HepG2 (cell line): ENCODE data around the gene DIS3L2. TPM values are rescaled to one million over a fixed set of nuclear protein-coding genes. Genes with fewer than 3 reads are reported as not detected.

Experiments used
- ATAC-seq: fragments of 200-7000 bp; cut with Tn5 transposase; 3 replicates; pipeline ENCODE4 v1.9.1; 2020; ENCODE audit warnings: mild to moderate bottlenecking, moderate library complexity
- BruUV-seq: library from RNA; stranded (reverse); fragments of 400-500 nt; replicated peaks from 2 replicates; lab custom pipeline; 2021; lab: Mats Ljungman, UMichigan
- CTCF ChIA-PET: fragments of 300-600 bp; formaldehyde crosslinking; extraction: SDS; loops from one replicate; lab custom pipeline; 2021; ENCODE audit warnings: low total read pairs, inconsistent platforms, low intra/inter-chr PET ratio; lab: Yijun Ruan, JAX
- POLR2A ChIA-PET: fragments of 350-600 bp; sonication (Branson Sonifier 250); formaldehyde crosslinking; loops from one replicate; lab custom pipeline; 2020; ENCODE audit warnings: antibody characterized with exemption, inconsistent platforms; lab: Yijun Ruan, JAX
- DNase-seq: peaks from one replicate; pipeline ENCODE4 v3.0.0-alpha.2; 2015; ENCODE audit warnings: low spot score
- FAIRE-seq: peaks from 3 replicates; lab custom pipeline; 2011; peaks lifted over from hg19 to GRCh38; lab: Jason Lieb, UNC
- H2AFZ ChIP-seq: one replicate; pipeline ENCODE4 v1.6.1; 2011; ENCODE audit warnings: low read length, inconsistent platforms
- H3K27ac ChIP-seq: fragments of 300-600 bp; 3 replicates; pipeline ENCODE4 v1.8.0; 2011; ENCODE audit warnings: mixed run types, mild to moderate bottlenecking, mixed read lengths, low read length, inconsistent platforms; ENCODE audit not compliant: insufficient read depth; ENCODE audit errors: extremely low read length
- H3K27me3 ChIP-seq, 2 experiments: fragments of 200-600 bp in 1 of 2; 2 replicates in 1 of 2; 3 replicates in 1 of 2; pipeline versions ENCODE4 v1.6.0 to v1.8.0; 2011; ENCODE audit warnings: low read length in 2 of 2, mild to moderate bottlenecking in 2 of 2, moderate library complexity in 2 of 2, inconsistent platforms in 1 of 2; ENCODE audit not compliant: insufficient read depth in 2 of 2, control insufficient read depth in 1 of 2
- H3K36me3 ChIP-seq, 2 experiments: fragments of 200-600 bp in 1 of 2; replicated peaks in 1 of 2; 2 replicates in 1 of 2; 3 replicates in 1 of 2; pipeline versions ENCODE4 v1.5.1 to v1.8.0; 2011; ENCODE audit warnings: low read length in 2 of 2, inconsistent platforms in 1 of 2; ENCODE audit not compliant: insufficient read depth in 2 of 2, control insufficient read depth in 1 of 2
- H3K4me1 ChIP-seq: 2 replicates; pipeline ENCODE4 v1.5.1; 2012; ENCODE audit warnings: low read length, inconsistent platforms; ENCODE audit not compliant: insufficient read depth
- H3K4me2 ChIP-seq: 2 replicates; pipeline ENCODE4 v1.6.0; 2011; ENCODE audit warnings: low read depth, low read length, inconsistent platforms
- H3K4me3 ChIP-seq, 3 experiments: fragments of 200-600 bp in 1 of 3; sonication (generic), shearing (Covaris generic) in 1 of 3; replicated peaks in 1 of 3; 2 replicates each; pipeline ENCODE4 v1.5.1; 2011 to 2016; ENCODE audit warnings: low read length in 3 of 3, inconsistent platforms in 2 of 3, low read depth in 2 of 3, mild to moderate bottlenecking in 2 of 3, control low read depth in 1 of 3, mixed read lengths in 1 of 3; ENCODE audit not compliant: insufficient read depth in 1 of 3
- H3K79me2 ChIP-seq: one replicate; pipeline ENCODE4 v1.6.1; 2011; ENCODE audit warnings: low read length, inconsistent platforms; ENCODE audit not compliant: insufficient read depth
- H3K9ac ChIP-seq: 2 replicates; pipeline ENCODE4 v1.6.0; 2011; ENCODE audit warnings: mild to moderate bottlenecking, low read depth, low read length, inconsistent platforms; ENCODE audit not compliant: insufficient read depth
- H3K9me3 ChIP-seq: 2 replicates; pipeline ENCODE4 v1.5.1; 2012; ENCODE audit warnings: mild to moderate bottlenecking, low read length
- H4K20me1 ChIP-seq: 2 replicates; pipeline ENCODE4 v1.6.0; 2011; ENCODE audit warnings: inconsistent platforms, mild to moderate bottlenecking, low read length, moderate library complexity; ENCODE audit not compliant: insufficient read depth
- ARID5B ChIP-seq: IDR thresholded peaks from 2 replicates; pipeline ENCODE4 v1.4.0; 2020; ENCODE audit warnings: mild to moderate bottlenecking, missing genetic modification reagents
- DR1 ChIP-seq: sonication (generic); formaldehyde crosslinking; IDR thresholded peaks from 2 replicates; pipeline ENCODE4 v1.8.0; 2021; ENCODE audit warnings: mild to moderate bottlenecking, missing genetic modification reagents, inconsistent platforms
- FLYWCH1 ChIP-seq: sonication (generic); formaldehyde crosslinking; IDR thresholded peaks from 2 replicates; pipeline ENCODE4 v1.8.1; 2023; ENCODE audit warnings: mild to moderate bottlenecking, missing genetic modification reagents
- IKZF4 ChIP-seq: sonication (generic); formaldehyde crosslinking; IDR thresholded peaks from 2 replicates; pipeline ENCODE4 v1.5.1; 2020; ENCODE audit warnings: borderline replicate concordance, mild to moderate bottlenecking, low read depth, missing genetic modification reagents; ENCODE audit errors: not compliant biosample characterization
- KDM5B ChIP-seq: sonication (generic); formaldehyde crosslinking; IDR thresholded peaks from 2 replicates; pipeline ENCODE4 v1.4.0; 2020; ENCODE audit warnings: missing genetic modification reagents, mild to moderate bottlenecking, borderline replicate concordance
- KDM6A ChIP-seq: IDR thresholded peaks from 2 replicates; pipeline ENCODE4 v1.6.1; 2016; ENCODE audit warnings: low read depth
- NONO ChIP-seq, 2 experiments: fragments of 450-650 bp in 1 of 2; sonication (generic) in 1 of 2; formaldehyde crosslinking in 1 of 2; IDR thresholded peaks in 1 of 2; conservative IDR thresholded peaks in 1 of 2; 2 replicates each; pipeline versions ENCODE4 v1.6.1 to v1.8.0; 2017 to 2022; ENCODE audit warnings: mild to moderate bottlenecking in 1 of 2, missing genetic modification reagents in 1 of 2, moderate library complexity in 1 of 2
- ONECUT2 ChIP-seq: sonication (generic); formaldehyde crosslinking; IDR thresholded peaks from 2 replicates; pipeline ENCODE4 v1.4.0; 2020; ENCODE audit warnings: missing genetic modification reagents
- PITX1 ChIP-seq: sonication (generic); formaldehyde crosslinking; IDR thresholded peaks from 2 replicates; pipeline ENCODE4 v1.5.1; 2020; ENCODE audit warnings: mild to moderate bottlenecking, missing genetic modification reagents
- TFE3 ChIP-seq: IDR thresholded peaks from 2 replicates; pipeline ENCODE4 v1.6.1; 2016
- ZBTB39 ChIP-seq: sonication (generic); formaldehyde crosslinking; IDR thresholded peaks from 2 replicates; pipeline ENCODE4 v1.5.0; 2020; ENCODE audit warnings: missing genetic modification reagents
- ZNF12 ChIP-seq: sonication (generic); formaldehyde crosslinking; IDR thresholded peaks from 2 replicates; pipeline ENCODE4 v1.5.0; 2020; ENCODE audit warnings: missing genetic modification reagents
- ZNF687 ChIP-seq: sonication (generic); formaldehyde crosslinking; IDR thresholded peaks from 2 replicates; pipeline ENCODE4 v1.5.1; 2020; ENCODE audit warnings: mild to moderate bottlenecking, missing genetic modification reagents, moderate library complexity
- WGBS: methylation state at CpG from one replicate; pipeline ENCODE4 v1.1.6; 2017; ENCODE audit warnings: low lambda C conversion rate; 5-methylcytosine and 5-hydroxymethylcytosine counted together
- in situ Hi-C: cut with HindIII; loops from 2 replicates; pipeline ENCODE4 v1.10.0; 2017; ENCODE audit warnings: low pct_unique_long_range_greater_than_20kb; ENCODE audit not compliant: extremely low pct_ligation_motif_present
- intact Hi-C: fragments of 100-400 bp; cut with micrococcal nuclease; formaldehyde crosslinking; loops from one replicate; pipeline ENCODE4 v1.10.0; 2022; ENCODE audit not compliant: unreplicated experiment
- polyA plus RNA-seq, 8 experiments: library from polyadenylated mRNA; depleted of rRNA in 3 of 8; stranded (reverse) in 7 of 8; unstranded in 1 of 8; fragments of >200 nt; fragmentation: Illumina TruSeq in 4 of 8; extraction: Trizol in 4 of 8; gene quantifications; 2 replicates each; pipeline versions ENCODE4 v1.2.1 to v1.2.3, GENCODE V29; 2011 to 2016; ENCODE audit warnings: low read depth in 4 of 8, missing spikeins in 1 of 8, mixed read lengths in 1 of 8; ENCODE audit not compliant: insufficient read depth in 1 of 8
- total RNA-seq, 5 experiments: library from RNA; depleted of rRNA; stranded (reverse); fragments of >200 nt; fragmentation: Illumina TruSeq; extraction: Trizol; gene quantifications; 2 replicates each; pipeline ENCODE4 v1.2.3, GENCODE V29; 2016; ENCODE audit warnings: low read depth in 1 of 5

Gene DIS3L2
- total and polyA plus RNA-seq, 2 of the 13 experiments (the other 11 are each of a cell fraction or from before 2014, with no cell fraction given) = 7.0 to 23.9 TPM

- H3K36me3 ChIP-seq = peaks cover 8 to 32% of the 10 kb centered on the region in 2 experiments
- intact Hi-C loops (no loop called here), in situ Hi-C loops (no loop called here)
- H3K27ac ChIP-seq = no peak overlapping the region
- no peak for FAIRE-seq
- no peaks in the 10 kb centered on the region for H3K79me2 ChIP-seq
- no peak overlapping the region for H3K9ac ChIP-seq
- peak; percentile 49; the same call in 2 of the 3 replicates for ATAC-seq
- ChIA-PET POLR2A (no interaction called here), CTCF (no interaction called here)
- H3K27me3 ChIP-seq = no peaks in the 10 kb centered on the region
- no peaks in the 10 kb centered on the region for H4K20me1 ChIP-seq
- no peak for DNase-seq
- peaks cover 7% of the 10 kb centered on the region; the same call in 1 of the 2 replicates for H3K4me1 ChIP-seq
- no peaks in the 10 kb centered on the region for H3K9me3 ChIP-seq
- no peak overlapping the region for H3K4me3 ChIP-seq
- WGBS = 93% methylated on average over 3 of the region's 3 CpGs
- no peak overlapping the region for H3K4me2 ChIP-seq
- BruUV-seq = no TSS peak
- no peak overlapping the region for H2AFZ ChIP-seq
- TF ChIP-seq ONECUT2 (CRISPR knock-in tag) (no peak), ARID5B (CRISPR knock-in tag) (no peak), DR1 (CRISPR knock-in tag) (no peak), ZNF687 (no peak), FLYWCH1 (CRISPR knock-in tag) (no peak), IKZF4 (no peak), ZNF12 (no peak), TFE3 (CRISPR knock-in tag) (no peak), KDM6A (no peak), ZBTB39 (CRISPR knock-in tag) (no peak), NONO (IDR thresholded peaks at IDR 0.05) (no peak), NONO (CRISPR knock-in tag; conservative IDR thresholded peaks at IDR 0.05) (no peak), PITX1 (CRISPR knock-in tag) (no peak), KDM5B (CRISPR knock-in tag) (no peak)
Observed at GRCh38 chr2:232022718-232023117, 61.2 kb downstream of the DIS3L2 start.
